Keratinocyte (primary cell): ENCODE results near the gene ATXN2L. TPM values are rescaled to one million over a fixed set of nuclear protein-coding genes. Genes with fewer than 3 reads are reported as not detected.

Experiments used
- DNase-seq: peaks from one replicate; pipeline ENCODE4 v3.0.0-alpha.2; 2011; ENCODE audit warnings: low read depth, missing footprints, low spot score
- FAIRE-seq: peaks from 2 replicates; lab custom pipeline; 2011; peaks lifted over from hg19 to GRCh38; lab: Jason Lieb, UNC
- H2AFZ ChIP-seq: 2 replicates; pipeline ENCODE4 v1.6.0; 2012; ENCODE audit warnings: low read length, control low read depth, inconsistent platforms; ENCODE audit not compliant: control insufficient read depth
- H3K27ac ChIP-seq: 2 replicates; pipeline ENCODE4 v1.5.1; 2011; ENCODE audit warnings: low read length; ENCODE audit not compliant: control insufficient read depth, insufficient read depth
- H3K27me3 ChIP-seq: 3 replicates; pipeline ENCODE4 v1.6.0; 2011; ENCODE audit warnings: low read length; ENCODE audit not compliant: control insufficient read depth, insufficient read depth; ENCODE audit errors: extremely low read depth
- H3K36me3 ChIP-seq, 2 experiments: 2 replicates in 1 of 2; 3 replicates in 1 of 2; pipeline ENCODE4 v1.5.1; 2011; ENCODE audit warnings: low read length in 2 of 2, mild to moderate bottlenecking in 1 of 2; ENCODE audit not compliant: control insufficient read depth in 2 of 2, insufficient read depth in 2 of 2; ENCODE audit errors: extremely low read depth in 1 of 2
- H3K4me1 ChIP-seq: 3 replicates; pipeline ENCODE4 v1.5.1; 2011; ENCODE audit warnings: low read length; ENCODE audit not compliant: control insufficient read depth, insufficient read depth; ENCODE audit errors: extremely low read depth
- H3K4me2 ChIP-seq: 3 replicates; pipeline ENCODE4 v1.6.0; 2011; ENCODE audit warnings: low read depth, low read length; ENCODE audit not compliant: control insufficient read depth, insufficient read depth; ENCODE audit errors: extremely low read depth
- H3K4me3 ChIP-seq, 3 experiments: fragments of 200-600 bp in 1 of 3; sonication (generic) in 1 of 3; 2 replicates in 2 of 3; 3 replicates in 1 of 3; pipeline ENCODE4 v1.5.1; 2011 to 2016; ENCODE audit warnings: low read length in 3 of 3, mild to moderate bottlenecking in 3 of 3, control low read depth in 2 of 3, inconsistent platforms in 1 of 3, low read depth in 1 of 3, mixed read lengths in 1 of 3, mixed run types in 1 of 3, moderate library complexity in 1 of 3; ENCODE audit not compliant: control insufficient read depth in 2 of 3, insufficient read depth in 2 of 3; ENCODE audit errors: extremely low read depth in 1 of 3
- H3K79me2 ChIP-seq: 2 replicates; pipeline ENCODE4 v1.6.0; 2012; ENCODE audit warnings: low read length; ENCODE audit not compliant: control insufficient read depth, insufficient read depth
- H3K9ac ChIP-seq: 3 replicates; pipeline ENCODE4 v1.6.0; 2011; ENCODE audit warnings: low read length; ENCODE audit not compliant: control insufficient read depth, insufficient read depth; ENCODE audit errors: extremely low read depth
- H3K9me1 ChIP-seq: 3 replicates; pipeline ENCODE4 v1.6.0; 2011; ENCODE audit warnings: low read length; ENCODE audit not compliant: control insufficient read depth, insufficient read depth; ENCODE audit errors: extremely low read depth
- H3K9me3 ChIP-seq: 2 replicates; pipeline ENCODE4 v1.5.1; 2012; ENCODE audit warnings: low read depth, low read length; ENCODE audit not compliant: control insufficient read depth
- H4K20me1 ChIP-seq: 3 replicates; pipeline ENCODE4 v1.6.0; 2011; ENCODE audit warnings: low read length; ENCODE audit not compliant: control insufficient read depth, insufficient read depth; ENCODE audit errors: extremely low read depth
- CTCF ChIP-seq, 3 experiments: IDR thresholded peaks in 1 of 3; conservative IDR thresholded peaks in 1 of 3; optimal IDR thresholded peaks in 1 of 3; 2 replicates in 2 of 3; 3 replicates in 1 of 3; pipeline versions ENCODE3 to v1.5.1; 2011; ENCODE audit warnings: low read length in 3 of 3, mild to moderate bottlenecking in 3 of 3, moderate library complexity in 2 of 3, control low read depth in 1 of 3, inconsistent platforms in 1 of 3; ENCODE audit not compliant: insufficient read depth in 2 of 3; ENCODE audit errors: extremely low read depth in 1 of 3
- EZH2 ChIP-seq: IDR thresholded peaks from one replicate; pipeline ENCODE4 v1.6.1; 2012; ENCODE audit warnings: inconsistent platforms, mild to moderate bottlenecking, low read length, moderate library complexity
- dilution Hi-C: fragments of 300-500 bp; cut with MboI; formaldehyde crosslinking; loops from one replicate; pipeline ENCODE4 v1.7.0; 2020; ENCODE audit warnings: low sequenced_read_pairs; ENCODE audit not compliant: extremely low pct_ligation_motif_present
- polyA plus RNA-seq, 5 experiments: library from polyadenylated mRNA; depleted of rRNA in 3 of 5; stranded (reverse) in 3 of 5; stranded (forward) in 1 of 5; unstranded in 1 of 5; fragments of >200 nt; gene quantifications; 1 replicate in 1 of 5; 2 replicates in 3 of 5; 3 replicates in 1 of 5; pipeline versions ENCODE4 v1.2.1 to v1.2.3, GENCODE V29; 2011 to 2012; ENCODE audit warnings: missing spikeins in 2 of 5, low read depth in 1 of 5, low replicate concordance in 1 of 5

ATXN2L gene
- polyA plus RNA-seq, 1 donor (not counting 4 experiments of a cell fraction or from before 2014, with no cell fraction given), result 11.8 TPM

GRCh38 chr16:28844226-28844885 lies 21.6 kb downstream of the ATXN2L start:
- Histone ChIP-seq H3K4me2 (peak overlapping the region; percentile 90), H3K9me3 (no peaks in the 10 kb centered on the region), H3K36me3 (peaks cover 29% of the 10 kb centered on the region in 2 experiments), H2AFZ (no peak overlapping the region), H3K4me3 (peak overlapping the region in 1 of 3 experiments; percentile 97), H3K27me3 (no peaks in the 10 kb centered on the region), H3K79me2 (peaks cover 35% of the 10 kb centered on the region), H3K9ac (no peak overlapping the region), H3K4me1 (peaks cover 17% of the 10 kb centered on the region), H3K9me1 (no peaks in the 10 kb centered on the region), H3K27ac (no peak overlapping the region), H4K20me1 (peaks cover 10% of the 10 kb centered on the region)
- DNase-seq (no peak), FAIRE-seq (no peak)
- dilution Hi-C loops, result no loop called here
- TF ChIP-seq EZH2 (no peak), CTCF (optimal IDR thresholded peaks at IDR 0.05 in 1 of 3, IDR thresholded peaks at IDR 0.05 in 1 of 3, conservative IDR thresholded peaks at IDR 0.05 in 1 of 3; ENCODE audit: extremely low read depth in 1 of 3, insufficient read depth in 2 of 3, low read length in 3 of 3) (no peak)

GRCh38 chr16:28845293-28845692 lies 22.5 kb downstream of the ATXN2L start:
- peaks cover 10% of the 10 kb centered on the region for H4K20me1 ChIP-seq
- FAIRE-seq (peak; percentile 79), DNase-seq (no peak)
- H3K9me3 ChIP-seq, result no peaks in the 10 kb centered on the region
- H3K4me3 ChIP-seq, result peak overlapping the region; percentile 96 to 97 (median 97)
- TF ChIP-seq CTCF (optimal IDR thresholded peaks at IDR 0.05 in 1 of 3, IDR thresholded peaks at IDR 0.05 in 1 of 3, conservative IDR thresholded peaks at IDR 0.05 in 1 of 3; ENCODE audit: extremely low read depth in 1 of 3, insufficient read depth in 2 of 3, low read length in 3 of 3) (no peak), EZH2 (no peak)
- no peaks in the 10 kb centered on the region for H3K27me3 ChIP-seq
- peaks cover 29% of the 10 kb centered on the region in 2 experiments for H3K36me3 ChIP-seq
- H3K27ac ChIP-seq, result peak overlapping the region; percentile 81
- H3K9me1 ChIP-seq, result no peaks in the 10 kb centered on the region
- peak overlapping the region; percentile 90 for H3K4me2 ChIP-seq
- H3K79me2 ChIP-seq, result peaks cover 35% of the 10 kb centered on the region
- peak overlapping the region; percentile 90 for H2AFZ ChIP-seq
- peaks cover 17% of the 10 kb centered on the region for H3K4me1 ChIP-seq
- H3K9ac ChIP-seq, result peak overlapping the region; percentile 94
- dilution Hi-C loops, result no loop called here
